HepG2 (cell line): ENCODE results near the gene MGLL.

ENCODE experiments used
- RAD21 ChIP-seq: fragments of 450-650 bp; formaldehyde crosslinking; IDR thresholded peaks from 2 replicates; pipeline ENCODE4 v1.5.0; 2020; ENCODE audit warnings: mild to moderate bottlenecking
- TF ChIP-seq, protein P1 (sequence below): sonication (generic); formaldehyde crosslinking; IDR thresholded peaks from 2 replicates; pipeline ENCODE4 v1.9.0; 2021; ENCODE audit warnings: missing genetic modification reagents, borderline replicate concordance

DNA sequence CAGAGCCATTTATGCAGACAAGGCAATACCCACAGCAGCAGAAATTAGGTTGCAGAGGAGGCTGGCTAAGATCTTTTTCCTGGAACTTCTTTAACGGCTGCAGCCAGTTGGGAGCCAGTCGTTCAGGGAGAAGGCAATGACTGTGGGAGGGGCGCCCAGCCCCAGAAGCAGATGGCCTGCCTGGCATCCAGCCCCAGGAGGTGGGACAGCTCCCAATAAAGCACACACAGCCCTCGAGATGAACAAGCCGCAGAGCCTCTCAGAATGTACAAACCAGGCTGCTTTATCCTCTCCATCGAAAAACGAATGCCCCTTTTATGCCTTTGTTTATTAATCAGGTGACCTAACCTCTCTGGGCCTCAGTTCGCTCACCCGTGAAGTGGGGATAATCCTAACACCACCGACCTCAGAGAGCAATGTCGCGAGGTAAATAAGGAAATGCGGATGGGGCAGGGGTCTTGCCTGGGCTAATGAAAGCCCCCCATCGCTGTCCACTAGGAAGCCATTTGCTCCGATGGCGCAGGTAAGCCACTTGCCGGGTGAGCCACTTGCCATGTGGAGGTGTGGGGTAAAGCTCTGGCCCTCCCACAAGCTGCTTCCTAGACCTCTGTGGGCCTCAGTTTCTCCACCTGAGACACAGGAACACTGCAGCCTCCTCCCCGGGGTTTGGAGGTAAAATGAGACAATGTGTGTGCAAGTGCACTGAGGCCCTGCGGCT, 35.8 kb downstream of the MGLL start:
- TF ChIP-seq RAD21 = no peak
- TF ChIP-seq, protein P1, sequence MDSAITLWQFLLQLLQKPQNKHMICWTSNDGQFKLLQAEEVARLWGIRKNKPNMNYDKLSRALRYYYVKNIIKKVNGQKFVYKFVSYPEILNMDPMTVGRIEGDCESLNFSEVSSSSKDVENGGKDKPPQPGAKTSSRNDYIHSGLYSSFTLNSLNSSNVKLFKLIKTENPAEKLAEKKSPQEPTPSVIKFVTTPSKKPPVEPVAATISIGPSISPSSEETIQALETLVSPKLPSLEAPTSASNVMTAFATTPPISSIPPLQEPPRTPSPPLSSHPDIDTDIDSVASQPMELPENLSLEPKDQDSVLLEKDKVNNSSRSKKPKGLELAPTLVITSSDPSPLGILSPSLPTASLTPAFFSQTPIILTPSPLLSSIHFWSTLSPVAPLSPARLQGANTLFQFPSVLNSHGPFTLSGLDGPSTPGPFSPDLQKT = no peak
